ENCODE data around the gene ITPRID2. TPM values are rescaled to one million over a fixed set of nuclear protein-coding genes. Genes with fewer than 3 reads are reported as not detected.
A peak's percentile ranks its signal among the peaks of the same experiment; 100 is the strongest.

Gene ITPRID2
- total RNA-seq, 1 donor from 2014 or later = 57.4 TPM

DNA sequence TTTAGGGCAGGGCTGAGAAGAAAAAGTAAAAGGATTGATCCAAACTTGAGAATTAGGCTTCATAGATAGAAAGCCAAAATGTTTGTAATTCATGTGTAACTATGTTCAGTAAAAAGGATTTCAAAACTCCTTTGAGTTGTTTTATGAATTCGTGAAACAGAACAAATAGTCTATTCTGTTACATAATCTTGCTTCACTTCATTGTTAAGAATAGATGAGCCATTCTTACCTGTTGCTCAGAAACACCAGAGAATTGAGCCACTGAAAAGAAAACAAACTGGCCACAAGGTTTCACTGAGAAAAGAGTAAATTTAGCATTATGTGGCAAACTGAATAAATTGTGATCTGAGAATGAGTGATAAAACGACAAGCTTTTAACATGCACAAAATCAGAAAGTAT is 4.5 kb upstream of the ITPRID2 start:
- H3K36me3 Mint-ChIP-seq (ENCODE audit: low read depth) = no peaks in the 10 kb centered on the region
- no peak overlapping the region for H3K4me3 Mint-ChIP-seq (ENCODE audit: low read depth)
- peaks cover 46% of the 10 kb centered on the region for H3K27me3 Mint-ChIP-seq (ENCODE audit: low read depth)
- H3K4me1 Mint-ChIP-seq (ENCODE audit: low read depth) = peaks cover 4% of the 10 kb centered on the region
- intact Hi-C loops (cut with micrococcal nuclease) = no loop called here
- H3K27ac Mint-ChIP-seq = no peak overlapping the region
- no peaks in the 10 kb centered on the region for H3K9me3 Mint-ChIP-seq
- no peak for DNase-seq (ENCODE audit: low spot score)

DNA sequence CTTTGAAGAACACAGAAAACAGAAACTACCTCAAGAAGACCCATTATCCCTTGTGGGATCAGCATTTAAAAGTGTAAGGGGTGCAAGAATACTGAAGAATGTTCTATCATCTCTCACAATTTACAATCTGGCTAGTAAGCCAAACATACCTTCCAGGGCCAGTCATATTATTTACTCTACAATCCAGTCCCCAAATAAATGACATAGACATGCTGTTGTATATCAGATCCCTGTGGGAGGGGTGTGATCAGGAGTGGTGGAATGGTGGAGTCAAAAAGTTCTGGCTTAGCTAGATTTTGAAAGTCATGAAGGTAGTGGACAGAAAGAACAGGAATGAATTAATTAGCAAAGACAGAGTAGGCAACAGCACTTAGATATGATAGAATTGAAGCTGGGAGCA is 1.8 kb upstream of the ITPRID2 start:
- Mint-ChIP-seq H3K27ac (no peak overlapping the region), H3K4me3 (ENCODE audit: low read depth) (no peak overlapping the region), H3K9me3 (no peaks in the 10 kb centered on the region), H3K27me3 (ENCODE audit: low read depth) (peaks cover 34% of the 10 kb centered on the region), H3K36me3 (ENCODE audit: low read depth) (peaks cover 21% of the 10 kb centered on the region), H3K4me1 (ENCODE audit: low read depth) (peaks cover 19% of the 10 kb centered on the region)
- intact Hi-C loops (cut with micrococcal nuclease) = loop anchor here (2.0 to 10.0 kb wide), 2 partner anchors 575 to 909 kb away; partner anchors contain the start of gene UBE2E3
- no peak for DNase-seq (ENCODE audit: low spot score)

DNA sequence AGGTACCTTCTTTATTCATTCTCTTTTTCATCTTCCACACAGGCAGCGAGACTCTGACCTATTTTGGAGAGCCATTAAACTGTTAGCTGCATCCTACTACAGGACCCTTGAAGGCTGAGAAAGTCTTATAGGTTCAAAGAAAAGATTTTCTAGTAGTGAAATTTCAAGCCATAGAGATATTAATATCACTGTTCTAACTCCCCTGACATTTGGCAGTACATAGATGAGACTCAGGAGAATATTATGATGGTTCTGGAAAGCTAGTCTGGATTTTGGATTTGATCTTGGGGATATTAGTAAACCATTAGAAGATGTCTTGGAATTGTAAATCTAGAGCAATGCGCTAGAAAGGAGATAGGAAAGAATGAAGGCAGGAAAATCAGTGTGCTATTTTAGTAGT is 1.3 kb upstream of the ITPRID2 start:
- DNase-seq (ENCODE audit: low spot score) = no peak
- Mint-ChIP-seq H3K36me3 (ENCODE audit: low read depth) (peaks cover 22% of the 10 kb centered on the region), H3K27me3 (ENCODE audit: low read depth) (peaks cover 34% of the 10 kb centered on the region), H3K9me3 (no peaks in the 10 kb centered on the region), H3K4me1 (ENCODE audit: low read depth) (peaks cover 19% of the 10 kb centered on the region), H3K27ac (no peak overlapping the region), H3K4me3 (ENCODE audit: low read depth) (no peak overlapping the region)
- intact Hi-C loops (cut with micrococcal nuclease) = loop anchor here (2.0 to 10.0 kb wide), 2 partner anchors 575 to 909 kb away; partner anchors contain the start of gene UBE2E3

DNA sequence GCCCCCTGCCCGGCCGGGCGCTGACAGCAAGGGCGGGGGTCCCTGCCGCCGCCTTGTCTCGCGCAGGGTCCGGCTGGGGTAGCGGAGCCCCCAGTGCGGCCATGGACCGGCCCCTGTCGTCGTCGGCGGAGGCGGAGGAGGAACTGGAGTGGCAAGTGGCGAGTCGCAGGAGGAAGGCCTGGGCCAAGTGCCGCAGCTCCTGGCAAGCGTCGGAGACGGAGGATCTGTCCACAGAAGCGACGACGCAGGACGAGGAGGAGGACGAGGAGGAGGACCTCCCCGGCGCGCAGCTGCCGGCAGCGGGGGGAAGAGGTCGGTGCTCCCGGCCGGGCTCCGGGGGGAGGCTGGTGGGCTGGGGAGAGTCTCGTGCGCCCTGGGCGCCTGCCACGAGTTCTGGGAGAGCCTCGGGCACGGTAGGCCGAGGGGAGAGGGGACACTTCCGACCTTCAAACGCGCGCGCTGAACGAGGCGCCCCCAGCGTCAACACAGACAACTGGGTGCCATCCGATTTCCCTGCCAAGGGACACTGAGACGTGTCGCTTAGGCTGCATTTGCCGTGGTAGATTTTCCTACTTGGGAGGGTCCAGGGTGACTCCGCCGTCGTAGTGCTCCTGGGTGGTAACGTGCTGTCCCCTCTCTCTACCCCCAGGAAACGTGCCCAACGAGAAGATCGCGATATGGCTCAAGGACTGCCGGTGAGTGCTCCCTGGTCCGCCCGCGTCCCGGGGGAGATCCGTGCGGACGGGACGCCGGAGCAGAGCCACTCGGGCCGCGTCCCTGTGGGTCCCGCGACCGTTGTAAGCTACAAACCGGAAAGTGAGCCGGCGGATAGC is 652 bp downstream of the ITPRID2 start:
- Mint-ChIP-seq H3K36me3 (ENCODE audit: low read depth) (peaks cover 32% of the 10 kb centered on the region), H3K27me3 (ENCODE audit: low read depth) (peaks cover 19% of the 10 kb centered on the region), H3K4me3 (ENCODE audit: low read depth) (peak overlapping the region; percentile 90), H3K27ac (peak overlapping the region; percentile 90), H3K9me3 (no peaks in the 10 kb centered on the region), H3K4me1 (ENCODE audit: low read depth) (peaks cover 27% of the 10 kb centered on the region)
- intact Hi-C loops (cut with micrococcal nuclease) = loop anchor here (1.0 to 10.0 kb wide), 4 partner anchors 63 to 911 kb away; partner anchors contain the start of gene UBE2E3
- peak; percentile 61 for DNase-seq (ENCODE audit: low spot score)

DNA sequence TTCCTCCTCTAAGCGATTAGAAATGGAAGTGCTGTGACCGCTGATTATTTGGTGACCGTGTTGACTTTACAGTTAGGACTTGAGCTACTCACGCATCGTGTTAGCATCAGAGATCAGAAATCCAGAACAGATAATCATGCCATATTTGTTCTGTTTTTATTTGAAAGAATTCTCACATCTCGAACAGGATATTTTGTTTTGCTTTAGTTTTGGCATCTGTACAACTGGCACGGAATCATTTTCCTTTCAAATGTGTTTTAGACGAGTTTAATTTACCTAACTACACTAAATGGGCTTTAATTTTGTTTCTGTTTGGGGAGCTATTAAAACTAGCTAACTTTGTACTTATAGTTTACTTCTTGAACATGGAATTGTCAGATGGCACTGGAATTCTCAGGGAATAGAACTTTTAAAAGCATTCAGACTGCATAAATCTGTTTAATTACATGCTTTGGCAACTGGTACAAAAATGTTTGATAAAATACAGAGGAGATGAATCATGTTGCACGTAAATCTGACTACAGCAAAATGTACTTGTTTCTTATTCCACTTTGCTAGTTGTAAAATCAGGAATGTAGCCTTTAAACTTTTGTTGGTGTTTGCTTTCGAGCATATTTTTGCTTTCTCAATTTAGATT is 1.4 kb downstream of the ITPRID2 start:
- Mint-ChIP-seq H3K4me3 (ENCODE audit: low read depth) (peak overlapping the region; percentile 90), H3K27ac (peak overlapping the region; percentile 90), H3K9me3 (no peaks in the 10 kb centered on the region), H3K27me3 (ENCODE audit: low read depth) (peaks cover 16% of the 10 kb centered on the region), H3K36me3 (ENCODE audit: low read depth) (peaks cover 32% of the 10 kb centered on the region), H3K4me1 (ENCODE audit: low read depth) (peaks cover 27% of the 10 kb centered on the region)
- intact Hi-C loops (cut with micrococcal nuclease) = loop anchor here (2.0 to 10.0 kb wide), 2 partner anchors 62 to 578 kb away; no protein-coding TSS in a partner anchor
- no peak for DNase-seq (ENCODE audit: low spot score)

DNA sequence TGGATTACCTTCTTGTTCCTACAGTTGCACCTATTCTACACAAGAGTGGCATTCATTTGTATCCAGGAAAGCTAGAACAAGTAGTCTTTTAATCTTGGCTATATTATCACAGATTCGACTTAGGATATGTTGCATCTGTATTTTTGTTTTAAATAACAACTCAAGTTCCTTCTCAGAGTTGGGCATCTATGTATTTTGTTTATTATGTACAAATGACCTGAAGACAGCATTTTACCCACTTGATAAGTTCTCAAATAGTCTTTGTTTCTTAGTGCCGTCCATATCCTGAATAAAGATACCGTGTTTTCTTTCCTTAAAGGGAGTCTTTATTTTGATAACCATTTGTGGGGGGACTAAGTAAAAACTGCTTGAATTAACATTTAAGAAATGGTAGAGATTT is 2.9 kb downstream of the ITPRID2 start:
- Mint-ChIP-seq H3K27me3 (ENCODE audit: low read depth) (peaks cover 12% of the 10 kb centered on the region), H3K4me3 (ENCODE audit: low read depth) (no peak overlapping the region), H3K27ac (no peak overlapping the region), H3K9me3 (no peaks in the 10 kb centered on the region), H3K36me3 (ENCODE audit: low read depth) (peaks cover 39% of the 10 kb centered on the region), H3K4me1 (ENCODE audit: low read depth) (peaks cover 30% of the 10 kb centered on the region)
- DNase-seq (ENCODE audit: low spot score) = no peak
- intact Hi-C loops (cut with micrococcal nuclease) = loop anchor here (10.0 kb wide), 1 partner anchor 580 kb away; no protein-coding TSS in a partner anchor

DNA sequence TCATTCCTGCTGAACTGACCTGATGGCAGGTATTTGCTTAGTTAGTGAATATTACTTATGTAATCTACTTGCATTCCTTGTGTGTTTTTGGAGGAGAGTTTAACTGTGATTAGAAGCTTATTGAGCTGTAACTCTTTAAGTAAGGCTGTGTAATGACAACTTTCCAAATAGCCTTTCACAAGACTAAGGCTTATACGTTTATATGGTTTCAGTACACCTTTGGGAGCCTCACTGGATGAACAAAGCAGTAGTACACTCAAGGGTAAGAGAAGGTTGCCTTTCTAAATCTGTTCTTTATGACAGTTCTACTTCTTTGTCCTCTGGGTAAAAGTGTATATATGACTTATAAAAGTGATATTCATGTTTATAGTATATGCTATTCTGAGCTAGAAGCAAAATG is 4.3 kb downstream of the ITPRID2 start:
- Mint-ChIP-seq H3K4me3 (ENCODE audit: low read depth) (no peak overlapping the region), H3K9me3 (no peaks in the 10 kb centered on the region), H3K36me3 (ENCODE audit: low read depth) (peaks cover 52% of the 10 kb centered on the region), H3K4me1 (ENCODE audit: low read depth) (peaks cover 40% of the 10 kb centered on the region), H3K27me3 (ENCODE audit: low read depth) (peaks cover 2% of the 10 kb centered on the region), H3K27ac (no peak overlapping the region)
- intact Hi-C loops (cut with micrococcal nuclease) = loop anchor here (10.0 kb wide), 1 partner anchor 581 kb away; no protein-coding TSS in a partner anchor
- no peak for DNase-seq (ENCODE audit: low spot score)

DNA sequence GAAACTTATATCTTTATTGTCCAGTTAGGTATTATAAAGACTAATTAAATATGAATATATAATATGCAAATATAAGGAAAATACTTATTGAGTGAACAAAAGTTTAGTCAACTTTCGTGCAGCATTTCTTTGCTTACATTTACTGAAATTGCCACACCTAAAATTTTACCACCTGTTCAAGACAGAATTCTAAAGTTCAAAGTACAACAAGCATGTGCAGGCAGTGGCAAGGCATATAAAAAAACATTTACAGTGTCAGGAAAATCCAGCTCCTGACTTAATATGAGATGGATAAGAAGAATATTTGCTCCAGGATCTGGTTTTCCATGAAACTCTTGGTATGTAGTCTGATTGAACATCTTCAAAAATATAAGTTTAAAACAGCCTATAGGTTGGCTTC is 4.8 kb downstream of the ITPRID2 start:
- no peak overlapping the region for H3K27ac Mint-ChIP-seq
- no peak for DNase-seq (ENCODE audit: low spot score)
- peaks cover 37% of the 10 kb centered on the region for H3K4me1 Mint-ChIP-seq (ENCODE audit: low read depth)
- H3K9me3 Mint-ChIP-seq = no peaks in the 10 kb centered on the region
- H3K36me3 Mint-ChIP-seq (ENCODE audit: low read depth) = peaks cover 56% of the 10 kb centered on the region
- H3K27me3 Mint-ChIP-seq (ENCODE audit: low read depth) = no peaks in the 10 kb centered on the region
- intact Hi-C loops (cut with micrococcal nuclease) = loop anchor here (10.0 kb wide), 1 partner anchor 581 kb away; no protein-coding TSS in a partner anchor
- H3K4me3 Mint-ChIP-seq (ENCODE audit: low read depth) = no peak overlapping the region

DNA sequence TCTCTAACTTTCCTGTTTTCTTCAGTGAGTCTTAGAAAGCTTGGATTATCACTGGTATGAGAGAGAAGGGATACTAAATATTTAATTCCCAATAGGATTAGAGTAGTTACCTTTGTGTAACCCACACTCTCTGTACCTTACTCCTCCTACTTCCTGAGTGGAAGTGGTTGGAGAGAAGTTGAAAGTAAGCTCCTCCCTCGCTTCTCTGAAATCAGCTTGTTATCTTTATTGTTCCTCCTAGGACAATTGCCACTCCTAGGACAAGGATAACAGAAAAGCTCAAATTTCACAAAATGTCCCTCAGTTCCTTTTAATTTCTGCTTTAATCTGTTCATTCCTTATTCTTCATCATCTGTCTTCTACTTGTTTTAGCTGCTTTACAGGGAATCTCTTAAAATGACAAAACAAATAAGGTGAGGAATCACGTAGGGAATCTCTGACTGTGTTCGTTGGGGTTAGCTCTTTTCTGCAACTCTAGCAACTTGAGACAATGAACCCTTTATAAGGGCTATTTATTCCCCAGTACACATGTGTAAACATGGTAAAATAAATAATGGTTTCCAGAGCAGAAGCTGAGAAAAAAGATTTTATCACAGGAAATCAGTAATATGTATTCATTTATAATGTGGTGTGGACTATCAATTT is 8.6 kb downstream of the ITPRID2 start:
- H3K4me1 Mint-ChIP-seq (ENCODE audit: low read depth) = peaks cover 27% of the 10 kb centered on the region
- no peaks in the 10 kb centered on the region for H3K9me3 Mint-ChIP-seq
- H3K27me3 Mint-ChIP-seq (ENCODE audit: low read depth) = no peaks in the 10 kb centered on the region
- H3K36me3 Mint-ChIP-seq (ENCODE audit: low read depth) = peaks cover 63% of the 10 kb centered on the region
- H3K4me3 Mint-ChIP-seq (ENCODE audit: low read depth) = no peak overlapping the region
- intact Hi-C loops (cut with micrococcal nuclease) = no loop called here
- no peak overlapping the region for H3K27ac Mint-ChIP-seq
- no peak for DNase-seq (ENCODE audit: low spot score)

DNA sequence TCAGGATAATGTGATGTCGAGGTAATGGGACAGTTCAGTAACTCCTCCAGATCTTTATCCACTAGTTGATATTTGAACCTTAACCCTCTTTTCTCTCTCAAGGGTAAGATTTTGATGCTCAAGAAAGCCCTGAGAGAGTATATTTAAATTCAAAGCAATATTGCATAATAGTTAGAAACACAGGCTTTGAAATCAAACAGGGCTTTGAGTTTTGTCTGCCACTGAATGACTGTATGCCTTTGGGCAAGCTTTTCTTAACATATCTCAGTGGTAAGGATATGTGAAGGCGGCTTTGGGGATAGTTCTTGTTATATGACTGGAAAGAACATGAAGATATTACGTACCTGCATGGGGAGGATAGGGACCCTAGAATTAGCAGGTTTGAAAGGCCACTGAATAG is 11.1 kb downstream of the ITPRID2 start:
- Mint-ChIP-seq H3K36me3 (ENCODE audit: low read depth) (peaks cover 60% of the 10 kb centered on the region), H3K4me1 (ENCODE audit: low read depth) (peaks cover 23% of the 10 kb centered on the region), H3K27me3 (ENCODE audit: low read depth) (no peaks in the 10 kb centered on the region), H3K4me3 (ENCODE audit: low read depth) (no peak overlapping the region), H3K9me3 (no peaks in the 10 kb centered on the region), H3K27ac (no peak overlapping the region)
- DNase-seq (ENCODE audit: low spot score) = no peak
- intact Hi-C loops (cut with micrococcal nuclease) = no loop called here

DNA sequence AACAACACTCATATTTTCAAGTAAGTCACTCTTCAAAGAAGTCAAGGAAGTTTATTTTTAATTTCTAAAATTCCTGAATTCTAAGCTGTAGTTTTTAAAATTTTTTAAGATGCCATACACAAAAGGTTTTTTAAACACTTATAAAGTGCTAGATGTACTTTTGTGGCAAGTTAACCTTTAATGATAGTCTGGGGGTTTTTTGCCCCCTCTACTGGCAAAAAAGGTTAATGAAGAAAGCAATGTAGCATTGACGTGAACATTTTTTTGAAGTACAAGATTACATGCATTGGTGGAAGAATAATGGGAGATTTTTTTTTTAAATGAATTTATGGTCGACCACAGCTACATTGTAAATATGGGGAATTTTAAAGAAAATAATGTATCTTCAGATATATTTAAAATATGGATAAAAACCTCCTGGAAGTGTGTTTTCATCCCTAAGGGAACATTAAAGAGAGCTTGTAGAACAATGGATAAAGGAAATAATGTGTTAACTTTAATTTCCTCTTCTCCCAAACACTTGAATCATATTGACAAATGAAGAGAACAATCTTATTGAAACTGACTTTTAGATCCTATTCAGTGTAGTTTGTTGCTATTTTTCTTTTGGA is 12.6 kb downstream of the ITPRID2 start:
- intact Hi-C loops (cut with micrococcal nuclease) = loop anchor here (1.0 kb wide), 1 partner anchor 162 kb away; no protein-coding TSS in a partner anchor
- Mint-ChIP-seq H3K4me3 (ENCODE audit: low read depth) (no peak overlapping the region), H3K4me1 (ENCODE audit: low read depth) (peaks cover 25% of the 10 kb centered on the region), H3K27ac (no peak overlapping the region), H3K36me3 (ENCODE audit: low read depth) (peaks cover 60% of the 10 kb centered on the region), H3K27me3 (ENCODE audit: low read depth) (no peaks in the 10 kb centered on the region), H3K9me3 (no peaks in the 10 kb centered on the region)
- no peak for DNase-seq (ENCODE audit: low spot score)

DNA sequence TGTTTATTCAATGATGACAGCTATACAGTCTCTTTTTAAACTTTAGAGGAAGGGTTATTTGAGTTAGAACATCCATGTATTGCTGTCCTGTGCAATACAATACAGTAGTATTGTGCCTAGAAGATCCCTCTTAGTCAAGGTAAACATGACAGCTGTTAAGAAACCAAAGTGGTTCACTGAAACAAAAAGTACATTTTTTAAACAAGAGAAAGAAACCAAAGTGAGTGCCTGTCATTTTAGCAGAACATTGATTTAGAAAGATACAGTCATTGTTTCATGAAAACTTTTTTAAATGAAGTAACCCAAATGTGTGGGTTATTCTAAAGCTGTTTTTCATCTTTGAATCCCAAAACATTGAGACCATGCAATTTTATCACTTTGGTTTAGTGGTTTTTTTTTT is 15.5 kb downstream of the ITPRID2 start:
- DNase-seq (ENCODE audit: low spot score) = no peak
- H3K9me3 Mint-ChIP-seq = no peaks in the 10 kb centered on the region
- no peak overlapping the region for H3K27ac Mint-ChIP-seq
- peaks cover 54% of the 10 kb centered on the region for H3K36me3 Mint-ChIP-seq (ENCODE audit: low read depth)
- H3K27me3 Mint-ChIP-seq (ENCODE audit: low read depth) = no peaks in the 10 kb centered on the region
- H3K4me3 Mint-ChIP-seq (ENCODE audit: low read depth) = no peak overlapping the region
- H3K4me1 Mint-ChIP-seq (ENCODE audit: low read depth) = peaks cover 13% of the 10 kb centered on the region
- intact Hi-C loops (cut with micrococcal nuclease) = loop anchor here (5.0 kb wide), 2 partner anchors 45 to 115 kb away; no protein-coding TSS in a partner anchor

Data from activated T-helper 2 cell treated with anti-CD3 and anti-CD28 coated beads, Interferon-gamma antibody, Interleukin-2, Interleukin-4, amounts not matched to agents 10 μg/mL and 5 μg/mL and 100 μg/mL, durations not matched to agents 14 hours and 24 hours and 36 hours (primary cell).